ENCODE results near the gene ULBP2.
A peak's percentile ranks its signal among the peaks of the same experiment; 100 is the strongest.
"Not testable (repeated sequence)": the region's sequence is repeated elsewhere in the genome, so short reads cannot be mapped to it uniquely, and the experiment has no call there.

Gene ULBP2

DNA sequence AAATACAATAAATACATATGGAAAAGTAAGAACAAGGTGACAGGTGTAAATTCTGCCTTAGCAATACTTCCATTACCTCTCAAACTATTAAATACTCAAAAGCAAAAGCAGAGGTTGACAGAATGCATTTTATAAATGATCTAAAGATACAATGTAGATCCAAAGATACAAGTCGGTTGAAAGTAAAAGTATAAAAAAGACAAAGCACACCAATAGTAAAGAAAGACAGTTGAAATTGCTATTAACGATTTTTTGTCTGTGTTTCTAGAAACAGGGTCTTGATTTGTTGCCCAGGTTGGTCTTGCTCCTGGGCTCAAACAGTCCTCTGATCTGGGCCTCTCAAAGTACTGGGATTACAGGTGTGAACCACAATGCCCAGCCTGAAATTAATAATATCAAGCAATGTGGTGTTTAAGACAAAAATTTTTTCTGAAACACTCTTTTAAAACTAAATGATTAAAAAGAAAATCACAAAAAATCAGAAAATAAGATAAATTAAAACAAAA lies 45.8 kb downstream of the ULBP2 start:
- DNase-seq (ENCODE audit: low read depth, low spot score), result no peak
- H3K4me3 ChIP-seq (ENCODE audit: low read length), result no peak overlapping the region

GRCh38 chr6:149988550-149989346 lies 46.9 kb downstream of the ULBP2 start:
- no peak for DNase-seq (ENCODE audit: low read depth, low spot score)
- H3K4me3 ChIP-seq (ENCODE audit: low read length), result peak overlapping the region; percentile 66

DNA sequence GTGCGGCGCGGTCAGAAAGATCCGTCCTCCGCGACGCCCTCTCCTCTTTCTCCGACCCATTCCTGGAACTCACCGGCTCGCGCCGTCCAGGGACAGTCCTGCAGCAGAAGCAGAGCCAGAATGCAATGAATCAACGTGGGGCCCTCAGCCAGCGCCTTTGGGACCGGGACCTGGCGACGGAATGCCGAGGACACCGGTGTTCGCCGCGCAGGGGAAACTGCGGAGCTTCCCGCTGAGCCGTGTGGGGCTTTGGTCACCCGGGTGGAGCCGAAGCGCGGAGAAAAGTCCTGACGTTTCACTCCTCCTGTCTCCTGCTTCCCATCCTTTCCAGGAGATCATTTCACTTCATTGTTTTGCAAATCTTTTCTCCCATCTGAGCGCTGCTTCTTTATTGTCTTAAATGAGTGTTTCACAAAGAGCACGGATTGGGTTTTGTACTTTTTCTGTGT lies 48.4 kb downstream of the ULBP2 start:
- DNase-seq (ENCODE audit: low read depth, low spot score), result no peak
- peak overlapping the region; percentile 66 for H3K4me3 ChIP-seq (ENCODE audit: low read length)

DNA sequence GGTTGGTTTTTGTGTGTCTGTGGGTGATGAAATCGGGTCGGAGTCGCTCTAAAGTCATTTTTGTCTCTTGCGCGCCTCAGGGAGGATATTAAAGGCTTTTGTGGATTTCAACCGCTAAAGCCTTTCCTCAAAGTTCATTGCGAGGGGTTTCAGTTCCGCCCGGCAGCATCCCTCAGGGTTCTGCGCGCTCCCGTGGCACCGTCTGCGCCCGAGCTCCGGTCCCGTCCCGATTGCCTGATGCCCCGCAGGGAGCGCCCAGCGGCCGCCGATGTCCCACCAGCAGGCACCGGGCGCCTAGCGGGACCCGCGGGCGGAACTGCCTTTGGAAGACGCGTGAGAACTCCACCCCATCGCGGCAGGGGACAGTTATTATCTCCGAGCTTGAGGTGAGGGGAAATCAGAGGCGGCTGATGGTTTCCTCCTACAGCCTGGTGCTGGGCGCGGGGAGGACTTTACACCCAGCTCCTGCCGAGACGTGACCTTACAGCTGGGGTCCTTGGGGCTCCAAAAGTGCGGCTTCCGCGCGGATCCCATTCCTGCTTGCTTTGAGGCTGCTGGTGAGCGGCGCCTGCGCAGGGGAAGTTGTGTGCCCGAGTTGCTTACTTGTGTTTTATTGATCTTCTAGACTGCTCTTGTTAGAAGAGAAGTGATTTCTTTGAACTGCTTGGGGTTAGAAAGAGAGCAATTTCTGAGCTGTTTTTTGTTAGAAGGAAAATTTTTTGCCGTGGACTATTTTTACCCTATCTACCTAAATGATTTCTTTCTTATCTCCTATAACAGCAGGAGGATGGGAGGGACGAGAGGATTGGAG lies 49.1 kb downstream of the ULBP2 start:
- H3K4me3 ChIP-seq (ENCODE audit: low read length), result peak overlapping the region; percentile 66

GRCh38 chr6:149991472-149991795 lies 49.6 kb downstream of the ULBP2 start:
- H3K4me3 ChIP-seq (ENCODE audit: low read length), result peak overlapping the region; percentile 66
- DNase-seq (ENCODE audit: low read depth, low spot score), result not testable (repeated sequence)

More for the DNA sequence above, 49.1 kb downstream of the ULBP2 start:
- no peak for DNase-seq (ENCODE audit: low read depth, low spot score)

- peak overlapping the region; percentile 66 for H3K4me3 ChIP-seq (ENCODE audit: low read length)
These were observed 50.0 kb downstream of the ULBP2 start for GRCh38 chr6:149991838-149992237.

DNA sequence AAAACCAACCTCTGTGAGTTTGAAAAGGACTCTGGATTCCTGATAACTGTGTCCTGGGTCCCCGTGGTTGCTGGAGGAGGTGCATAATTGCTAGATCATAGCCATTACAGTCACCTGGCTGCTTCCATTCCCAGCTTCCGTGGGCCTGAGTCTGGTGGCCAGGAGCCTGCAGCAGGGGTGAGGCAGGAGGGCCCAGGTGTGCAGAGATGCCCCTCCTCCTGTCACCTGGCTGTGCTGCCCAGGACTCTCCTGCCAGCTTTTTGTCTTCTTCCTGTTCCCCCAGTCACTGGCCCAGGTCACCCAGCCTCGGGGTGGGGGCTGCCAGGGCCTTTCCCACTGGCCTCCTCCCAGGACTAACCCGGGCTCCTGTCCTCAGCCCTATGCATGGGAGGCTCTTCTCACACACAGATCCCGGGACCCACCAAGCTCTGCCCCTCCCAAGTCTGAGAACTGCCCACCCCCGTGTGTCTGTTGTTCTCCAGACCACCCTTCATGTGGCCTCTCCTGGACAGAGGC lies 53.5 kb downstream of the ULBP2 start:
- H3K4me3 ChIP-seq (ENCODE audit: low read length), result no peak overlapping the region

More at GRCh38 chr6:149991838-149992237, 50.0 kb downstream of the ULBP2 start:
- DNase-seq (ENCODE audit: low read depth, low spot score), result no peak

GRCh38 chr6:149995971-149996370 lies 54.2 kb downstream of the ULBP2 start:
- H3K4me3 ChIP-seq (ENCODE audit: low read length), result no peak overlapping the region
- DNase-seq (ENCODE audit: low read depth, low spot score), result no peak

More for the DNA sequence above, 53.5 kb downstream of the ULBP2 start:
- DNase-seq (ENCODE audit: low read depth, low spot score), result no peak
